NCI-H2196 (cell line): ENCODE data around the gene OR4B1.

Source experiments
- DNase-seq: peaks from one replicate; lab custom pipeline; 2025; ENCODE audit not compliant: unreplicated experiment; lab: John Stamatoyannopoulos, UW

Gene OR4B1

DNA sequence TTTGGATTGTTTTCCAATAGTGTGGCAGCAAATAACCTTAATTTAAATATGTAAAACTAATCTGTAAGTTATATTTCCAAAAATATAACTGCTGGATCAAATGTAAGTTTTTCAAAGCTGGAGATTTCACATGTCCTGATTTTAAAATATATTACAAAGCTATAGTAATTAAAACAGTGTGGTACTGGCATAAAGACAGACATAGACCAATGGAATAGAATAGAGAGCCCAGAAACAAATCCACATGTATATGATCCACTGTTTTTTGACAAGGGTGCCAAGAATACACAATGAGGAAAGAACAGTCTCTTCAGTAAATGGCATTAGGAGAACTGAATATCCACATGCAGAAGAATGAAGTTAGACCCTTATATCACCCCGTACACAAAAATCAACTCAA, 32.3 kb downstream of the OR4B1 start:
- no peak for DNase-seq

DNA sequence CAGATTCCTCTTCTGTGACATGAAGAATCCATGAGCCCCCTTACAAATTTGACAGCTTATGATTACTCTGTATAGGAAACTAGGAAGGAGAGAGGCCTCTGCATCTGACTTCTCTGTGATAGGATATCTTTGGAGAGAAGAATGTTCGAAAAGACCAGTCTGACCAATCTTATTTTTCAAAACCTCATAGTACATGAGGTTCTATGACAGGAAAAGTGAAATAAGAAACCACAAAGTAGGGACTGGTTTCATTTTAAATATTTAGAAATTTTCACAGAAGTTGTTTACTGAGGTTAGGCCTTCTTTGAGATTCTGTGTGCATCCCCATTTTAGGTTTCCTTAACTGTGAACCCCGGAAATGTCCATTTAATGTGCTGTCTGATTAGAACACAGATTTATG, 45.0 kb downstream of the OR4B1 start:
- DNase-seq: no peak

DNA sequence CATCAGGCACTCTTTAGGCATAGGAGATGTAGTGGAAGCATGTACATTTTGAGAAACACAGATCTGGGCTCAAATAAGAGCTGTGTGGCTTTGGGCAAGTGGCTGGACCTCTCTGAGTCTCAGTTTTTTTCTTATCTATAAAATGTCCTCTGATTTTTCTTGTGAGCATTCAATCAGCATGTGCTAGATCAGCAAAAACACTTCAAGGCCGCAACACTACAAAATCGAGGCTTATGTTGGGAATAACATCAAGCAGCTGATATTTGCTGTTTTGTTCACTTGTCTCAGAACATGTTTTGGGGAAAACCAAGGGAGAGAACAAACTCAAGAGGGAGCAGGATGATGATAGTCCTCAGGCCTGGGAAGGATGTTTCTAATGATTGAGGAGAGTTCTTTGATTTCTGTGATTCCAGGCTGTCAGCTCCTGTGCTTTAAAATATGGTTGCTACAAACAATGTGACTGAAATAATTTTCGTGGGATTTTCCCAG, 46.9 kb downstream of the OR4B1 start, which contains the start of gene OR4X1:
OR4X1 (plus strand) TSS at position 439 of the 489 bp plus-strand sequence; CDS start at position 439, 0 bp downstream.
- no peak for DNase-seq
